GM11168 (cell line): ENCODE results near the gene EMP3.

Source experiments
- in situ Hi-C: fragments of 300-500 bp; cut with MboI; formaldehyde crosslinking; loops from one replicate; pipeline ENCODE4 v1.12.0; 2022; ENCODE audit warnings: low sequenced_read_pairs; ENCODE audit not compliant: unreplicated experiment

The EMP3 gene

DNA sequence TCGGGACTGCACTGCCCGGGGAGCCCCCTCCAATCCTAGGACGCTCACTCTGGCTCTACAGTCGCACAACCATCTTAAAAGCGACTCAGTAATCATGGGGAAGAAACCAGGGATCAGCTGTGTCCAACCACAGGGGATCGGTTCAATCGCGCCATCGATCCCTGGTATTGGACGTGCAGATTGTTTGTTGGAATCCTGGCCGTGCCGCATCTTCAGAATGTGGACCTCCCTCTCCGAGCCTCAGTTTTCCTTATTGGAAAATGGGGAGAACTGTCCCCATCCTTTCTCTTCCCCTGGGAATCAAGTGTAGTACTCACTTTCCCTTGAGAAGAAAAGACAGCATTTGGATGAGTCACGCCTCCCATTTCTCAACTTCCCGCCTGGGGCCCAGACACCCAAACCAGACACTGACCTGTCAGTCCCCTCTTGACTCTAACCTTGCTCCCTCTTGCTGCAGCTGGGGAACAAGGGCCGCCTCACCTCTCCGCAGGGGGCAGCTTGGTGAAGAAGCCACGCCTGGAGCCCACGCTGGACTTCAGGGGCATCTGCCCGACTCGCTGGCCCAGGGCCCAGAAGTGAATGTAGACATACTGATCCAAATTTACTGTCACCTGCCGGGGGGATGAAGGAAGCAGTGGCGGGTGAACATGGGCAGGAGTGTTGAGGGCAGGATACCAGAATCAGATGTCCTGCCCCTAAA lies 17.6 kb downstream of the EMP3 start:
- in situ Hi-C loops: no loop called here

GRCh38 chr19:48344892-48345291 lies 19.5 kb downstream of the EMP3 start:
- in situ Hi-C loops: no loop called here

GRCh38 chr19:48346191-48346590 lies 20.8 kb downstream of the EMP3 start:
- in situ Hi-C loops: no loop called here

DNA sequence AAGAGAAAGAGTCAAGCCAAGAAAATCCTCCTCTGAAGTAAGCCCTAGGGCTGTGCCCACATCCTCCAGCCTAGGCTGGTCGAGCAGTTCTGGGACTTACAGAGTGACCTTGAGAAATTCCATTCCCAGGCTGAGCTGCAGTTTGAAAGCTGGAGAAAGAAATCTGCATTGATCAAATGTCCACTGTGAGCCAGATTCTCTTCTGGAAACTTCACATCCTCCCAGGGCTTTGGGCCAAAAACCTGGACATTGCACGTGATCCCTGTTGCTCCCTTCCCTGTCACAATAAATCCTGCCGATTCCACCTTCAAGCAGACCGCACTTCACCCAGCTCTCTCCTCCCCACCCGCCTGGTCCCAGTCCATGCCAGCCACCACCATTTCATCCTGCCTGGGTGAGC lies 22.7 kb downstream of the EMP3 start:
- in situ Hi-C loops: no loop called here

- in situ Hi-C loops: no loop called here
Measured at GRCh38 chr19:48348737-48349136, 23.4 kb downstream of the EMP3 start.

DNA sequence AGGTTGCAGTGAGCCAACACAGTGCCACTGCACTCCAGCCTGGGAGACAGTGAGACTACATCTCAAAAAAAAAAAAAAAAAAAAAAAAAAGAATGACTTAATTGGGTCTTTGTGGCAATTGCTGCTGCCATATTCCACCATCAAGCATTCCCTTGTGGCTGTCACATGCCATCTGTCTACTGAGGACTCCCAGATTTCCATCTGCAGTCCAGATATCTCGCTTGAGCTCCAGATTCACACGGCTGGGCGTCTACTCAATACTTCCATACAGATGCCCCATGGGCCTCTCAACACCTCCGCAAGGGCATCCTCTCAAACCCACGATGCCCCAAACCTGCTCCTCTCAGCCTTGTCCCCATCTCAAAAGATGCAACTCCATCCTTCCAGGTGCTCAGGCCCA lies 25.5 kb downstream of the EMP3 start:
- in situ Hi-C loops: no loop called here

DNA sequence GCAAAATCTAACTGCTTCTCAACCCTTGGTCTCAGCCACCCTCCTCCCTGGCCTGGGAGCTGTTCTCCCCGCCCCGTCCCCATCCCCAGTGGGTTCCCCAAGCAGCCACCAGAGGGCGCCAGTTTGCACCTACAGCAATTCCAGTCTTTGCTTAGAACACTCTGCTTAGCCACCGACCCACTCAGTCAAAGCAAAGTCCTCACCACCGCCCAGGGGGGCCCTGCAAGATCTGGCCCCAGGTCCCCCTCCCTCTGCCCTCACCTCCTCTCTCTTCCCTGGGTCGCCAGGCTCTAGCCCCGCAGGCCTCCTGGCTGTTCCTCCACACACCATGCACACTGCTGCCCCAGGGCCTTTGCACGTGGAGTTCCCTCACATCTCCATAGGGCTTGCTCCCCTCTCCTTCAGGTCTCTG lies 26.0 kb downstream of the EMP3 start:
- in situ Hi-C loops: no loop called here

DNA sequence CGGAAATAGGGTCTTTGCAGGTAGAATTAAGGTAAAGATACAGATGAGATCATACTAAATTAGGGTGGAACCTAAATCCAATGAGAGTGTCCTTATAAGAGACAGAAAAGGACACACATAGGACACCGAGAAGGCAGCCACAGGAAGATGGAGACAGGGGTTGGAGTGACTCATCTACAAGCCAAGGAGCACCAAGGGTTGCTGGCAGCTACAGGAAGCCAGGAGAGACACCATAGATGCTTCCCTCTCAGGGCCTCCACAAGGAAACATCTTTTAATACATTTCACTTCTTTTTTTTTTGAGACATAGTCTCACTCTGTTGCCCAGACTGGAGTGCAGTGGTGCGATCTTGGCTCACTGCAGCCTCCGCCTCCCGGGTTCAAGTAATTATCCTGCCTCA lies 28.3 kb downstream of the EMP3 start:
- in situ Hi-C loops: no loop called here

GRCh38 chr19:48354332-48354992 lies 29.1 kb downstream of the EMP3 start:
- in situ Hi-C loops: no loop called here

GRCh38 chr19:48355365-48355954 lies 30.1 kb downstream of the EMP3 start:
- in situ Hi-C loops: no loop called here

- in situ Hi-C loops: no loop called here
Measured at GRCh38 chr19:48359123-48359522, 33.8 kb downstream of the EMP3 start.

DNA sequence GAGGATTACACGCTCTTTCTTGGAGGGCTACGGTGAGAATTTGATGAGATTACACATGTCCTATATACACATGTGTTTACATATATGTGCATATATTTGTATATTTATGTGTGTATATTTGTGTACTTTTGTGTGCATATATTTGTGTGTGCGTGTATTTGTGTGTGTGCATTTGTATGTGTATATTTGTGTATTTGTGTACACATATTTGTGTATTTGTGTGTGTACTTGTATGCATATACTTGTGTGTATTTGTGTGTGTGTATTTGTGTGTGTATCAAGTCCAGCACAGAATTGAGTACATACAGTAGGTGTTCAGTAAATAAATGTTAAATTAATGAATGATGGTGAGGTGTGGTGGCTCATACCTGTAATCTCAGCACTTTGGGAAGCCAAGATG lies 36.6 kb downstream of the EMP3 start:
- in situ Hi-C loops: no loop called here

DNA sequence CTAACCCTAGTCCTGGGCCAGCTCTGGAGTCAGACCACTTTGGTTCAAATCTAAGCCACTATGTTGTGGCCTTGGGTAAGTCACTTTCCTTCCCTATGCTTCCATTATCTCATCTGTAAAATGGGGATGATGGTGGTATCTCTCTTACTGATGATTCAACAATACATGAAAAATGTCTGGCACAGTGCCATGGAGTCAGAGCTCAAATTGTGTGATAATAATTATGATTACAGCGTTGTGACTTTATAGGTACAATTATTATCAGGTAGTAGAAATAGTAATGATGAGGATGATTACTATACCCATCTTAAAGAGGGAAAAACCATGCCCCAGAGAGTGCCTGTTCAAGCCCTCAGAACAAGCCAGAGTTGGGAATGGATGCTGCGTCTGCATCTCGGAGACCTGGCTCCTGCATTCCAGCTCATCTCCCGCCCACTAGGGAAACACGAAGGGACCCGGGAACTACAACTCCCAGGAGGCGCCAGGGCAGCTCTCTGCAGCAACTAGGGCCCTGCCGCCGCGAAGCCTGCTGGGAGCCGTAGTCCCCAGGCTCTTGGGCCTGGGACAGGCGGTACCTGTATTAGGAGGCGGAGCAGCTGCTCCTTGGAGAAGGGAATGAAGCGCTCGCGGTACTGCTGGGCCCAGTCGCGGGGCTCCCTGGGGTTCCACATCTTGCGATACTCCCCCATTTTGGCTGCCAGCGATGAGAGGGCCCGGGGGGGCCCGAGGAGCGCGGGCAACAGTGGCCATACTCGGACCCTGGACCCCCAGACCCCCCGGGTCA lies 37.6 kb downstream of the EMP3 start:
- in situ Hi-C loops: no loop called here

- in situ Hi-C loops: no loop called here
Measured at GRCh38 chr19:48363500-48363809, 38.1 kb downstream of the EMP3 start.

DNA sequence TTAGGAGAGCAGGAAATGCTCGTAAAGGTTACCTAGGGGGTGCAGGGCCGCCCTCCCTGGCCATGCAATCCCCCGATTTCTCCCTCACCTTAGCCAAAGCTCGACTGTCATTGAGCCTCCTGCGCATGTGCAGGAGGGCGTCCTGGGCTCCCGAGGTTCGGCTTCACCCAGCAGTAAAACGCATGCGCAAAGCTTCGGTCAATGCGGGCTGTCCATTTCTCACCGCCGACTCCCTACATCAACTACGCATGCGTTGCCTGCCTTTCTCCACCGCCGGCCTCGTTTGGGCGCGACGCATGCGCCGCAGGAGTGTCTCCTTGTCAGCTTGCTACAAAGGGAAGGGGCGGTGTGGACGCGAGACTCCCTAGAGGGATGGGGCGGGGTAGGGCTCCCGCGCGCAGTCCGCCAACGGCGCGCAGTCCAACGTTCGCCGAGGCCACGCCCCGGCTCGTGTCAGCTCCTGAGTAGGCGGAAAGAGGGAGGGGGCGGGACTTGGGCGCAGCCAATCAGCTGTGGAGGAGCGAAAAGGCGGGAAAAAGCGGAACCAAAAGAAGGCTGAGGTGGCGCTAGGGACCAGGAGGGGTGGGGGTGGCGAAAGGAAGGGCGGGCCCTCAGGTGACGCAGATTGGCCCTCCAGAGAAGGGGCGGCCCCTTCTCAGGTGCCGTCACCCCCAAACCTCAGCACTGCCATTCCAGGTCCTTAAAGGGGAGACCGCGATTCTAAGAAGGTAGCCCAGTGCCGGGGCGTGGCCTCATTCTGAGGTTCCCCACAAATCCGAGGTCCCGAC lies 38.7 kb downstream of the EMP3 start, which contains the start of the genes SYNGR4 and TMEM143:
Gene SYNGR4, plus strand, starts transcription at position 558 of the 788 bp plus-strand sequence. CDS start 1,476 bp downstream, outside the sequence.
Gene TMEM143, minus strand, starts transcription at position 131 of the 788 bp plus-strand sequence. Its CDS starts 20 bp downstream, at position 111.
- in situ Hi-C loops: no loop called here

- in situ Hi-C loops: no loop called here
Measured at GRCh38 chr19:48364598-48365348, 39.4 kb downstream of the EMP3 start.

DNA sequence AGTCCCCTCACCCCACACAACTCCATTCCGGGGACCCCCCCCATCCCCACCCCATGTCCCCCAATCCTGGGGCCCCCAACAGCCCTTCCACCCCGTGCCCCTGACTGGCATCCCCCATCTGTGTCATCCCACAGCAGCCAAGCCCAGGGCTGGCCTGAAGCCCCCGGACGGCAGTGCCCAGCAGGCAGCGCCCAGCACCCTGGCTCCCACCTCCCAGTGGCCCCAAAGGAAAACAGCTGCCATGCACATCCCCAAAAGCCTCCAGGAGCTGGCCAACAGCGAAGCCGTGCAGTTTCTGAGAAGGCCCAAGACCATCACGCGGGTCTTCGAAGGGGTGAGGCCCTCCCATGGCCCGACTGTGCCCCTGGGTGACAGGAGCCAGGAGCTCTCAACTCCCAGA lies 40.2 kb downstream of the EMP3 start:
- in situ Hi-C loops: no loop called here

- in situ Hi-C loops: no loop called here
Measured at GRCh38 chr19:48367855-48368254, 42.5 kb downstream of the EMP3 start.

DNA sequence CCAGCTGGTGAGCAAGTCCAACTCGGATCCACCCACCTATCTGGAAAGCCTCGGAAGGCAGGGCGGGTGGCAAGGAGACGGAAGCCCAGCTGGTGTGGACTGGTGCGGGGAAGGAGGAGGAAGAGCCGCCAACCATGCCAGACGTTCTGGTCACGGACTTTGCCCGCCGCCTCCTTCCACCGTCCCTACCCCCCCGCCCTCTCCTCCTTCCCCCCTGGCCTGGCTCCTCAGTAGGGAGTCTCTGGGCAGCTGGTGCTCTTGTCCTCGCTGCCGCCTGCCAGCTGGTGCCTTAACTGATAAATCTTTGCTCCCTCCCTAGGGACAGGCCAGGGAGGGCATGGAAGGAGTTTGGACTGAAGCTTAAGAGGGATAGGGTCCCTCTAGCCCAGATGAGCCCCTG lies 43.6 kb downstream of the EMP3 start:
- in situ Hi-C loops: no loop called here
